ENCODE measurements around the gene ABCA13.

Gene ABCA13

GRCh38 chr7:48441848-48442492 lies 270.7 kb downstream of the ABCA13 start:
- no peak for DNase-seq

GRCh38 chr7:48443051-48443450 lies 271.8 kb downstream of the ABCA13 start:
- DNase-seq, result no peak

DNA sequence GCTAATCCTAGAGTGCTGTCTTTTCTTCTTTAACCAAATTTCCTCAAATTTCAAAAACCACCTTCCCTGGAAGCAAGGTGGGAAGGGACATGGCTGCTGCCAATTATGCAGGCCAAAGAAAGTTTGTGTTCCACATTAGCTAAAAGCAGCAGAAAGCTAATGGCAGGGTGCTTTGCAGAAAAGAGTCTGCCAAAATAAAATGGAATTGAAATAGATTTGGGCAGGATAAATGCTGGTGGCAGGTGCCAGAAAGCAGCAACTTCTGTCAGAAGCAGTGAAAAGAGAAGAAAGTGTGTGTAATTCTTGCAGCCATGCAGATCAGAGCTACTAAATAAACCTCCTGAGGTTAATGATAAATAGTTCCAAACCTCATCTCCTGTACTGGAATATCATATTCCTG lies 275.5 kb downstream of the ABCA13 start:
- DNase-seq, result no peak

- DNase-seq, result no peak
Observed at GRCh38 chr7:48452218-48452617, 281.0 kb downstream of the ABCA13 start.

DNA sequence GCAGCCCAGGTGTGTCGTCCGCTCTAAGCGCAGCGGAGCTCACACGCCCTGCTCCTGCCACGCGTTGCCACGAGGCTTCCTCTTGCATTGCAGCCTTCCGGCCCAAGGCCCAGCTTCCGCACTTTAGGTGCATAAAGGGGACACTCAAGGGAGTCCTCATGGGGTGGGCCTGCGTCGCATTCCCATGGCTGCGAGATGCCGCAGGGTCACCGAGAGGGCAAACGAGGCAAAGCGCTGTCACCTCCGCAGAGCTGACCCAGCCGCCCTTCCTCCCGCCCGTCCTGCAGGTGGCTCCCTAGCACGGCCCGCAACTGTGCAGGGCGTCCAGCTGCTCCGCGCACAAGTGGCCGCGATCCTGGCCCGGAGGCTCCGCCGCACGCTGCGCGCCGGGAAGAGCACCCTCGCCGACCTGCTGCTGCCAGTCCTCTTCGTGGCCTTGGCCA lies 283.5 kb downstream of the ABCA13 start:
- no peak for DNase-seq

DNA sequence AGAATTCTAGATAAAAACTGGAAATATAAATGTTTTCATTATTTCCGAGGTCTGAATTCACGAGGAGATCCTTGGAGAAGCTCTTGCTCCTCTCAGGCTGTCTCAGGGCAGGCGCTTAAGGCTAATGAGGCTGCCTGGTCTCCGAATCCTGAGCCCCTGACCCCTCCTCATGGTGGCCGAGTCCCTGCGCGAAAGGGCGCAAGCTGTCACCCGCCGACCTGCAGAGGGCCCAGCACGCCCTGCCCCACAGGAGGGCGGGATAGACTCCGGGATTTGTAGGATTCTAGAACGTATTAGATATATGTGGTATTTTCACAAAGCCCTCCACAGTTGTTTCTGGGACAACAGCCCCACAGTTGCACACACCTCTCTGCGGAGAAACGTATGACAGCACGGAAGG lies 284.1 kb downstream of the ABCA13 start:
- DNase-seq, result no peak

DNA sequence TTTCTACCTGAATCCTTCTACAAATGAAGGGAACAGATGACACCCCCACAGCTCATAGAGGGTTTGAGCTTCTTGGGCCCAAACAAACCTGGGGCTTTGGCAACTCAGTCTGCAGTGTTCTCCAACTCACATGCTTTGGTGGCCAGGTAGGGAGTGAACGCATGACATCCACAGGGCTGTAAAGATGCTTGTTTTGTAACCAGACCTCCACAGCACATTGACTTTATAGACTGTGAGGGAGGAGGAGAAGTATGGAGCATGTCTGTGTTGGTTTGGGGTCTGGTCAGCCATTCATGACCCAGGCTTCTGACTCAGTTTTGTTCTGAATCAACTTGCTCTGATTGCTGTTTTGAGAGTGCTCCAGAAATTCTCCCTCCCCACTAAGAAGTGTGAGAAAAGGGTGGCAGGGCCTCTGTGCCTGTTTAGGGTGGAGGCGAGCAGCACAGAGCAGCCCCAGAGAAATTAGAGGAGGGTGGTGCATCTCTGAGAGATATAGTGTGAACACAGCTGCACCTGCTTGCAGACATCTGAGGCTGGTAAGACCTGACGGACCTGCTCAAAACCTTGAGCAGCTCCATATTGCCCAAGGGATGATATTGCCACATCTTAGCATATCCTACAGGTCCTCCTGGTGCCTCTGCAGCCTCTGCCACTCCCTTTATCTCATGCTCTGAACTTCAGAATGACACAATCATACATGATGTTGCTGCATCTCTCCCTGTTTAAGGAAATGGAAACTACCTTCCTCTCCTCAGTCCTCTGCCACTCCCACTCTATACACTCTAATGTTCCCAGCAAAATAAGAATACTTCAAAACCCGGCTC lies 287.7 kb downstream of the ABCA13 start:
- DNase-seq, result no peak

- no peak for DNase-seq
Observed at GRCh38 chr7:48466713-48467112, 295.5 kb downstream of the ABCA13 start.

DNA sequence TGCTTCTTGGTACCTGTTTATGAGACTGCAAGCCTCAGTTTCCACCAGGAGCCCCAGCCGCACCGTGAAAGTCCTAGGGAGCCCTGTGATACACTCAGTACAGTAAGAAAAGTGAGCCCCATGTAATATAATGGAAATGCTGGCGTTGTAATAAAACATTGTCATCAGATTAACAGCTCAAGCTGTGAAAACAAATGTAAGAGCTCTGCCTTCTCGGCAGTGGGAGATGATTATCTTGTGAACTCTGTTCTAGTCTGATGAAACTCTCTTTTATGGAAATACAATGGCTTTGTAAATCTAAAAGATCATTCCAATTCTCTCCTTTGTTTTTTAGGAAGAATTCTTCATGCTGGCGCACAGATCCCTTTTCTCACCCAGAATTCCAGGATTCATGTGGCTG lies 299.9 kb downstream of the ABCA13 start:
- no peak for DNase-seq

DNA sequence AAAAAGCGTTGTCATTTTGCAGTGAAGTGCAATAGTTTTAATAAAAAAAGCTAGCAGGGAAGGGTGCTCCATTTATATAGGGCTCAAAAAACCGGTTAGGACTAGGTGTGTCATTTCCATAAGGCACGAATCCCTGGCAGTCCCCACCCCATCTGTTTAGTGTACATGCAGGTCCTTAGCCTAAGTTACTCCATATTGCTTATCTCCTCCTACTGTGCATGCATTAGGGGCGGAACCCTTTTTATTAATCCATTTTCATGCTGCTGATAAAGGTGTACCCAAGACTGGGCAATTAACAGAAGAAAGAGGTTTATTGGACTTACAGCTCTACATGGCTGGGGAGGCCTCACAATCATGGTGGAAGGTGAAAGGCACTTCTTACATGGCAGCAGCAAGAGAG lies 301.4 kb downstream of the ABCA13 start:
- no peak for DNase-seq

DNA sequence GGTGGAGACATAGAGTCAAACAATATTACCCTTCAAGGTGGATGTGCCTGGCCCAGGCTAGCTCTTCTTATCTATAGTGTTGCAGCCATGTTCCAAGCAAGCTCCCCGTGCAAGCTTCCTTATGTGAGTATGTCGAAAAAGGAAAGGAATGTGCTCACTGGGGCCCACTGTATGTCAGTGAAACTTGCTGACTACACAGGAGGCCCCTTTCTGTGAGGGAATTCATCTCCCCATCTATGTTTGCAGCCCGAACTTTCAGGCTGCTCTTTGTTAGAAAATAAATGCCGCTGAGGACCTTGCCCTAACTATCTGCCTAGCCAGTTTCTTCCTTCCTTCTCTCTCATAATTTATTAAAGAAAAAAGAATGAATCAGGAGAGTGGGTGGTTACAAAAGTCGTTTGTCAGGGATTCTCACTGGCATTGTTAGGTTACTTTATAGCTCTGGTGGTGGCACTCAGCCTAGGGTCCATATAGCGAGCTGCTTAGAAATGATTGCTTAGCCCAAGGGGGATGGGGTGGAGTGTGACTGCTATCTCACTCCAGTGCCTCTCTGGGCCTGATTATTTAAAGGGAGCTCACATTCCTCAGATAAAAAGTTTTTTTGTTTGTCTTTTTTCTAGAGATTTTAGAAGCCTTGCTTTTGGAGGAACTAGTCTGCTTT lies 302.1 kb downstream of the ABCA13 start:
- no peak for DNase-seq

- DNase-seq, result no peak
Observed at GRCh38 chr7:48481235-48481634, 310.0 kb downstream of the ABCA13 start.

GRCh38 chr7:48497521-48497920 lies 326.3 kb downstream of the ABCA13 start:
- no peak for DNase-seq

DNA sequence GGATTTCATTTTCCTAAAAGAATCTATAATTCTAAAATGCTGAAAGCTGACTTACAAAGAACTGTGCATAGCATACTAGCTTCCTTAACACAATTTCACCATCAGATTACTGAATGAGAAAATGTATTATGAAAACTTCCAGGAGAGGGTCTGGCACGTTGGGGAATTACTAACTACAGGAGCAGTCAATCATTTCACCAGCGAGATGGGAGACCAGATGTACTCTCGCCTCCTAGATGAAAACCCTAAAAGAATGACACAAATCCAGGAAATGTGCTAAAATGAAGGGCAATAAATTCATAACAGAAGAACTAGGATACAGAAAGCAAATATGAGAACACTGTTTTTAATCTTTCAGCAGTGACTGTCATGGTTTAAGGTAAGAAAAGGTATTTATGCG lies 330.8 kb downstream of the ABCA13 start:
- DNase-seq, result no peak

- DNase-seq, result no peak
Observed at GRCh38 chr7:48505051-48505450, 333.8 kb downstream of the ABCA13 start.

GRCh38 chr7:48505466-48505865 lies 334.2 kb downstream of the ABCA13 start:
- no peak for DNase-seq

DNA sequence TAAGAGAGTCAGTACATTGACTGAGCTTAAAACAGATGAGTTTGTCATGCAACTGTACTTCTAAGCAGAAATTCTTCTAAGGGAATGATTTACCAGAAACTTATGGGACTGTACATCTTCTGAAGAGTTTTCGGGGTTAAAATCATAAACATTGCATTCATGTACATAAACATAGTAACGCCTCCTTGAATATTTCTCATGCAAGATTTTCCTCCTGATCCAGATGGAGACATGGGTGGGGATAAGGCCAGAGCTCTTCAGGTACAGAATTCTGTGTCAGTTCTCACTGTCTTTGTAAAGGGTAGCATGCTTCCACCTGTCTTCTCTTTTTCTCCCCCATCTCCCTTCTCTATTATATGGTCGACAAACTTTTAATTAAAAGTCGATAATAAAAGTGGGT lies 335.3 kb downstream of the ABCA13 start:
- DNase-seq, result no peak

GRCh38 chr7:48511080-48511479 lies 339.8 kb downstream of the ABCA13 start:
- DNase-seq, result no peak

- DNase-seq, result no peak
Observed at GRCh38 chr7:48512892-48513291, 341.6 kb downstream of the ABCA13 start.

DNA sequence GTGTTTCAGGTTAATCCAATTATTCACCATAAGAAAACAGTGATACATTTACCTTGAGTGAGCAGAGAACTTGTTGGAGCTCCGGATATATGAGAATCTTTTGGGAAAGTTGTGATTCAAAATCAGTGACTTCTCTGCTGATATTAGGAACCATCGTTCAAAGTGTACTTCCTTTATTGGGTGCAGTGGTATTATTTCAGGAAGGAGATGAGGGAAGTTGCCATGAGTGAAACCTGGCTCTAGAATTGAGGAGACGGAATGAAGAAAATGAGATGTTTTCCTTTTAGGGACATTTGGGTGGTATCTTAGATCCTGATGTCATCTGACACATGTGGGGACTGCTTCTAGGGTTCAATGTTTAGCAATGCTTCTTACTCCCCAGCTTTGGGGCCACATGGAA lies 343.9 kb downstream of the ABCA13 start:
- no peak for DNase-seq

DNA sequence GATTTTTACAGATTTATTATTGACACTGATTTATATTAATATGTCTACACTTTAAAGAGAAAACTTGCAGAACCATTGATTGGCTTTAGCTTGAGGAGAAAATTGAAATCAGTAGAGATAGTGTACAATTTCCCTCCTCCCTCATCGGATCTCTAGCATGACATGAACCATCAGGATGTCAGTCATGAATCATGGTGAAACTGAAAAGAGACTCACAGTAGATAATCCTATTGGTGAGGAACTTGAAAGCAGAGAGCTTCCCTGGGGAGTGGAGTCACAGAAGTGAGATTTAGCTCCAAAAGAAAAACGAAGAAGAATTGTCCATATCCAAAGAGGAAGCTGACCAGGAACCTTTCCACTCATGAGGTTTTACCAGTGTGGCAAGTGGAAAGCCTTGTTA lies 346.8 kb downstream of the ABCA13 start:
- DNase-seq, result no peak

DNA sequence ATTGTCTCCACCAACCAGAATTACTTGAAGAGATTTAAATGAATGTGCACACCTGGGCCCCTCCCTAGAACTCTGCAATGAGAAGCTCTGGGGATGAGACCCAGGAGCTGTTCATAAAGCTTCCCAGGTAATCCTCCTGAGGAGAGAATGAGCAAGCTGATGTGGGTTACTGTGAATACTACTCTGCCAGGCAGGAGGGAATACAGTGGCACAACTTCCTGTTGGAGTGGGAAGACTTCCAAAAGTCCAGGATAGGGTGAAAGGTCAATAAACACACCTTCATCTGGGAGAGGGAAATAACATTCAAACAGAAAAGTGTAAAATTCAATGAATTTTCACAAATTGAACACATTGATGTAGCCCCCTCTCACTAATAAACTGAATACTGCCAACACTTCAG lies 351.4 kb downstream of the ABCA13 start:
- no peak for DNase-seq
